NCI-H2227 (cell line): ENCODE data around the gene CAMK2B.

Experiments
- DNase-seq: peaks from one replicate; lab custom pipeline; 2025; ENCODE audit not compliant: unreplicated experiment; lab: John Stamatoyannopoulos, UW

The CAMK2B gene

GRCh38 chr7:44287488-44288380 is 37.7 kb downstream of the CAMK2B start:
- no peak for DNase-seq

- no peak for DNase-seq
These were observed 38.5 kb downstream of the CAMK2B start for GRCh38 chr7:44286618-44287487.

GRCh38 chr7:44286182-44286617 is 39.2 kb downstream of the CAMK2B start:
- DNase-seq = no peak

GRCh38 chr7:44285561-44285960 is 39.8 kb downstream of the CAMK2B start:
- DNase-seq = no peak

GRCh38 chr7:44284881-44285541 is 40.4 kb downstream of the CAMK2B start:
- DNase-seq = no peak

- no peak for DNase-seq
These were observed 41.2 kb downstream of the CAMK2B start for GRCh38 chr7:44284216-44284615.

GRCh38 chr7:44283381-44284211 is 41.8 kb downstream of the CAMK2B start:
- DNase-seq = no peak

- no peak for DNase-seq
These were observed 42.7 kb downstream of the CAMK2B start for GRCh38 chr7:44282601-44283171.

GRCh38 chr7:44281811-44282600 is 43.4 kb downstream of the CAMK2B start:
- DNase-seq = no peak

- DNase-seq = no peak
These were observed 44.2 kb downstream of the CAMK2B start for GRCh38 chr7:44280993-44281721.

- DNase-seq = no peak
These were observed 44.8 kb downstream of the CAMK2B start for GRCh38 chr7:44280636-44280992.

GRCh38 chr7:44279731-44280505 is 45.5 kb downstream of the CAMK2B start:
- DNase-seq = no peak

GRCh38 chr7:44279286-44279685 is 46.1 kb downstream of the CAMK2B start:
- no peak for DNase-seq

GRCh38 chr7:44278451-44279161 is 46.8 kb downstream of the CAMK2B start:
- DNase-seq = no peak

- no peak for DNase-seq
These were observed 47.5 kb downstream of the CAMK2B start for GRCh38 chr7:44277851-44278250.

GRCh38 chr7:44277391-44277790 is 48.0 kb downstream of the CAMK2B start:
- no peak for DNase-seq

- DNase-seq = no peak
These were observed 48.7 kb downstream of the CAMK2B start for GRCh38 chr7:44276571-44277221.
